Right forelimb (tissue), 1 donor: Measurements from ENCODE around the gene MBOAT2.
"Not testable (repeated sequence)": the region's sequence is repeated elsewhere in the genome, so short reads cannot be mapped to it uniquely, and the experiment has no call there.

ENCODE experiments used
- DNase-seq: peaks from one replicate; pipeline ENCODE4 v3.0.0-alpha.2; 2018

The MBOAT2 gene, protein sequence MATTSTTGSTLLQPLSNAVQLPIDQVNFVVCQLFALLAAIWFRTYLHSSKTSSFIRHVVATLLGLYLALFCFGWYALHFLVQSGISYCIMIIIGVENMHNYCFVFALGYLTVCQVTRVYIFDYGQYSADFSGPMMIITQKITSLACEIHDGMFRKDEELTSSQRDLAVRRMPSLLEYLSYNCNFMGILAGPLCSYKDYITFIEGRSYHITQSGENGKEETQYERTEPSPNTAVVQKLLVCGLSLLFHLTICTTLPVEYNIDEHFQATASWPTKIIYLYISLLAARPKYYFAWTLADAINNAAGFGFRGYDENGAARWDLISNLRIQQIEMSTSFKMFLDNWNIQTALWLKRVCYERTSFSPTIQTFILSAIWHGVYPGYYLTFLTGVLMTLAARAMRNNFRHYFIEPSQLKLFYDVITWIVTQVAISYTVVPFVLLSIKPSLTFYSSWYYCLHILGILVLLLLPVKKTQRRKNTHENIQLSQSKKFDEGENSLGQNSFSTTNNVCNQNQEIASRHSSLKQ

DNA sequence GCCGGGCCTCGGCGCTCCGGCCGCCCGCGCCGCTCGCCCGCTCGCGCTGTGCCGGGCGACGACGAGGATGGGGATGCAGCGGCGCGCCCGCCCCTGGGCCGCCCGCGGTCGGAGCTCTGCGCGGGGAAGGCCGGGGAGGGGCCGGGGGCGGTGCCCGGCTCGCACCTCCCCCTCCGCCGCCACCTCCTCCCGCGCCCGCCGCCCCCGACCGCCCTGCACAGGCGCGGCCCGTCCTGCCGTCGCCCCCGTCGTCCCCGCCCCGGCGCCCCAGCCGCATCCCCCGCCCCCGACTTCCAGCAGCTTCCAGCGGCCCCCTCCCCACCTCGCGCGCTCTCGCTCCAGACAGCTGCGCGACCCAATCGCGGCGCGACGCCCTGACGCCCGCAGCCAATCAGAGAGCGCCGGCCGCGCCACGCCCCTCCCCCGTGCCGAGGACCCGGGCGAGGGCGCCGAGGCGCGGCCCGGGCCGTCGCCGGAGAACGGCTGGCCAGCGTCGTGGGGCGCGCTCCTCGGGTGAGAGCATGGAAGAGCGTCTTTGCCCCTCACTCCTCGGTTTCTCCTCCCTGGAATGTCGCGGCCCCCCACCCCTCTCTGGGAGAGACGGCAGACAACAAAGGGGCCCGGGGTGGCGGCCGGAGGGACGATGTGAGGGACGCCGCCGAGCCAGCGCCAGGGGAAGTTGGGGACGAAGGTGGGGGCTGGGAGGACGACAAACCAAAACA lies at the start of gene MBOAT2:
TSS of gene MBOAT2 (minus strand) at position 69 of the 722 bp plus-strand sequence. CDS start 70 bp downstream, outside the sequence.
- DNase-seq, result peak; percentile 96

DNA sequence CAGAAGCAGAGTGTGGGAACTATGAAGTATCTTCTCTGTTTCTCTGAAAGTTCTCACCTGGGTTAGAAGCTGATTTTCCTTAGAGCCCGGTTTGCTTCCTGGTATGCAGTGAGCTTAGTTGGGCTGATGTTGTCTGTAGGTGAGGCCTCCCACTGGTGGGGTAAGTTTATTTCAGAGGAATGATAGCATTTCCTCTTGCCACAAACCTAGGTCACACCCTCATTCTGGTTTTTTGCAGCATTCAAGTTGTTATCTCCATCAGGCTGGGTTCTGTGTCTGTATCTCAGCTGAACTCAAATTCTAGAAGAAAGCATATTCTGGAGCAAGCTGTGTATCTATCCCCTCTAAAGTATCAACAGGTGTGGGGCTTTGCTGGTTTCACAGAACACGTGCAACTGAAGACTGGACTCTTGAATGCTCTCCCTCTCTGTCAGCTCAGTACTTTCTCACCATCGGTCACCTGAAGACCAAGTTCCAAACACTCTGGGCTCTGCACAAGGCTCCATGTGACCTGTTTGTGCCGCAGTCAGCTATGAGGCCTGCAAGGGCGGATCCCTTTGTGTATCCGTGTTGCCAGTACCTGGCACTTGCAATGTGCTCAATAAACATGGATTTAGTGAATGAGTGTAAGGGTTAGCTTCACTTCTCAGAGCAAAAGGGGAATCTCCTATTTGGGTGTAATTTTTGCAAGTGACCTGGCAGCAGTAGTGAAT lies 49.5 kb upstream of the MBOAT2 start:
- DNase-seq, result no peak

GRCh38 chr2:9051451-9051850 lies 48.0 kb upstream of the MBOAT2 start:
- DNase-seq, result not testable (repeated sequence)

GRCh38 chr2:9050122-9050809 lies 46.8 kb upstream of the MBOAT2 start:
- DNase-seq, result no peak

GRCh38 chr2:9045595-9045994 lies 42.1 kb upstream of the MBOAT2 start:
- DNase-seq, result no peak

GRCh38 chr2:9043491-9043890 lies 40.0 kb upstream of the MBOAT2 start:
- DNase-seq, result not testable (repeated sequence)

DNA sequence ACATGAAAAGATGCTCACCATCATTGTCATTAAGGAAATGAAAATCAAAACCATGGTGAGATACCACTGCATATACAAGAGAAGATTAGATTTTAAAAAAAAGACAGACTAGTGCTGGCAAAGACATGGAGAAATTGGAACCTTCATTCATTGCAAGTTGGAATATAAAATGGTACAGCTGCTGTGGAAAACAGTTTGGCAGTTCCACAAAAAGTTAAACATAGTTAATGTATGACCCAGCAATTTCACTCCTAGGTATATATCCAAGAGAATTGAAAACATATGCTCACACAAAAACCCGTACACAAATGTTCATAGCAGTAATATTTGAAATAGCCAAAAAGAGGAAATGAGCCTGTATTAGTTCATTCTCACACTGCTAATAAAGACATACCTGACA lies 33.7 kb upstream of the MBOAT2 start:
- DNase-seq, result no peak

GRCh38 chr2:9033385-9034168 lies 30.1 kb upstream of the MBOAT2 start:
- no peak for DNase-seq

GRCh38 chr2:9032536-9033255 lies 29.2 kb upstream of the MBOAT2 start:
- DNase-seq, result no peak

- no peak for DNase-seq
Observed at GRCh38 chr2:9032121-9032520, 28.6 kb upstream of the MBOAT2 start.

- no peak for DNase-seq
Observed at GRCh38 chr2:9031246-9031645, 27.8 kb upstream of the MBOAT2 start.

GRCh38 chr2:9030841-9031240 lies 27.4 kb upstream of the MBOAT2 start:
- no peak for DNase-seq

DNA sequence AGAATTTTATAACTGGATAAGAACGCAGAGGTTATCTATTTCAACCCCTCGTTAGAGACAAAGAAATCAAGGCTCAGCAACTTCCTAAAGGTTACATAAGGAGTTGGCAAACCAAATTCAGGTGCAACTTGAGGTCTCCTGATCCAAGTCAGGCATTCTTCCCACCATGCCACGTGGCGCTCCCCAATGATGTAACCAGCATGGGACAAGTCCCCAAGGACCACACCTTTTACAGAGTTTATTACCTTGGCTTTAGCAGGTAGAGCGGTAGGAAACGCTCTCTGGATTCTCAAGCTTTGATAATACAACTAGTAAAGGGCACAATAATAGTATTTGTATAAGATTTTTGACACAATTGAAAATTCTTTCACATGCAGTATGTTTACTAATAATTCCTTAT lies 26.7 kb upstream of the MBOAT2 start:
- no peak for DNase-seq

- DNase-seq, result no peak
Observed at GRCh38 chr2:9029721-9030120, 26.2 kb upstream of the MBOAT2 start.

GRCh38 chr2:9027884-9028283 lies 24.4 kb upstream of the MBOAT2 start:
- no peak for DNase-seq

DNA sequence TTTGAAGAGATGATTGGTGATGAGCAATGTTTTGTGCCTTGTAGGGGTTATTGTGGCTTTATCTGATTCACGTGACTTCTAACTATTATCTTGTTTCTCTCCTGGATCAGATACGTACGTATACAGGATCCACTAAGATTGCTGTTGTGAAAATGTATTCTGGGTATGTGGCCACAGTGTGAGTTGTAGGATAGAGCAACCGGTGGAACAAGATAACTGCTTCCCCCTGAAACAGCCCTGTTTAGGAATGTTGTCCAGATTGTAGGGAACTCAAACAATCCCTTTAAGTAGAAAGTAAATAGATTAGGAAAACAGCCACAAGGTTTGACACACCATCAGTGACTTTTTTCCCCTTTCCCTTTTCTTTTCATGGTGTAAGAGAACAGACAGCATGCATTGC lies 22.3 kb upstream of the MBOAT2 start:
- DNase-seq, result no peak

- no peak for DNase-seq
Observed at GRCh38 chr2:9024575-9024974, 21.1 kb upstream of the MBOAT2 start.

DNA sequence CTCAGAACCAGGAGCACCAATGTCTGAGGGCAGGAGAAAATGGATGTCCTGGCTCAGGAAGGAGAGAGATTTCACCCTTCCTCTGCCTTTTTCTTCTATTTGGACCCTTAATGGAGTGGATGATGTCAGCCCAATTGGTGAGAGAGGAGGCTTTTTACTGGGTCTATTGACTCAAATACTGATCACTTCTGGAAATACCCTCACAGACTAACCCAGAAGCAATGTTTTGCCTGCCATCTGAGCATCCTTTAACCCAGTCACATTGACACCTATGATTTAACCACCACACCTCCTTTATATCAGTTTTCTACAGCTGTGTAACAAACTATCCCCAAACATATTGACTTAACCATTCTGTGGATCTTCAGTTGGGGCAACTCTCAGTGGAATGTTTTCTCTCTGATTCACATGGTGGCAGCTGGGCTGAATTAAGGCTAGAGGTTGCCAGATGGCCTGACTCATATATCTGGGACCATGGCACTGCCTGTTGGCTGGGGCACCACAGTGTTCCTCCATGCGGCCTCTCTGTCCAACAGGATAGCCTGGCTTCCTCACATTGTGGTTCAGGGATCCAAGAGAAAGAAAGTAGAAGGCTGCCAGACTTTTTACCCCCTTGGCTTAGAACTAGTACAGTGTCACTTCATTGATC lies 18.2 kb upstream of the MBOAT2 start:
- no peak for DNase-seq

DNA sequence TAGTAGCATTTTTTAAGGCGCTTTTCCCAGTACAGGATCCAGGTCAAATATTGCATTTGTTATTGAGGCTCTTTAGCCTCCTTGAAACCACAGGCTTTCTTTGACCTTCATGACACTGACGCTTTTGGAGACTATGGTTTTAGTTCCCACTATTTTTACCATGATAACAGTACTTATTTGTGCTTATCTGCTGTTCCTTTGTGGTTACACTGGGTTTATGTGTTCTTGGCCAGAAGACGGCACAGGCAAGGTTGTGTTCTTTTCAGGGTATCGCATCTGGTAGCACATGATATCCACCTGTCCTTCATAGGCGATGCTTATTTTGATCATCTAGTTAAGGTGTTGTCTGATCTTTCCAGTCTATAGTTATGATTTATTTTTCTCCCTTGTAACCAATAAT lies 16.8 kb upstream of the MBOAT2 start:
- no peak for DNase-seq

GRCh38 chr2:9018534-9018933 lies 15.1 kb upstream of the MBOAT2 start:
- no peak for DNase-seq

- no peak for DNase-seq
Observed at GRCh38 chr2:9018109-9018508, 14.6 kb upstream of the MBOAT2 start.
